Activated CD8-positive, alpha-beta memory T cell treated with anti-CD3 and anti-CD28 coated beads, Interleukin-2, amount 50 U/mL, for 24 hours (primary cell): ENCODE data around the gene PPP1R12A.
"Not testable (repeated sequence)": the region's sequence is repeated elsewhere in the genome, so short reads cannot be mapped to it uniquely, and the experiment has no call there.

Experiments used
- DNase-seq: peaks from one replicate; pipeline ENCODE4 v3.0.0-alpha.2; 2020; ENCODE audit errors: extremely low read depth

Gene PPP1R12A

DNA sequence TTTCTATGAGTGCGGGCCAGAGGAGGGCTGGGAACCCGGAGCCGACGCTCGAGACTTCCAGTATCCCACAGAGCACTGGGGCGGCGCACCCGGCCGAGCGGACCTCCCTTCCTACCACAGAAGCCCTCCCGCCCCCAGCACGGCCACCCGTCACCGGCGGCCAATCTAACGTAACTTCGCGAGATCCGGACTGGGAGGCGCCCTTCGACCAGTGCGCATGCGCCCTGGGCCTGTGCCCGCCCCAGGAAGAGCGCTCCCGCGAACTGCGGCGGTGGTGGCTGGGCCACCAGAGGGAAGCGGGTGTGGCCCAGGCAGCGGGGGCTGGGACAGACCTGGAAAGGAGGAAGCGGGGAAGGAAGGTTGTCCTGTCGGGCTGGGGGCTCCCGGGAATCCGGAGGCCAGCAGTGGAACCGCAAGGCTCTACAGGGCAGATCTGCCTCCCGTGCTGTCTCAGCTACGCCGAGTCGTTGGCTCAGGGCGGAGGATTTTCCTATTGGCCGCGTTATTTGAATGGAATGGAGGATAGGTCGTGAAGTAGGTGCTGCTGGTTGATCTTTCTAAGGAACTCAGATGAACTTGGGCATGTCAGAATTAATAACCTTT lies at the start of gene PPP1R12A:
TSS of gene PPP1R12A (minus strand) at position 77 of the 603 bp plus-strand sequence. CDS start 166 bp downstream, outside the sequence.
- peak; percentile 91 for DNase-seq

DNA sequence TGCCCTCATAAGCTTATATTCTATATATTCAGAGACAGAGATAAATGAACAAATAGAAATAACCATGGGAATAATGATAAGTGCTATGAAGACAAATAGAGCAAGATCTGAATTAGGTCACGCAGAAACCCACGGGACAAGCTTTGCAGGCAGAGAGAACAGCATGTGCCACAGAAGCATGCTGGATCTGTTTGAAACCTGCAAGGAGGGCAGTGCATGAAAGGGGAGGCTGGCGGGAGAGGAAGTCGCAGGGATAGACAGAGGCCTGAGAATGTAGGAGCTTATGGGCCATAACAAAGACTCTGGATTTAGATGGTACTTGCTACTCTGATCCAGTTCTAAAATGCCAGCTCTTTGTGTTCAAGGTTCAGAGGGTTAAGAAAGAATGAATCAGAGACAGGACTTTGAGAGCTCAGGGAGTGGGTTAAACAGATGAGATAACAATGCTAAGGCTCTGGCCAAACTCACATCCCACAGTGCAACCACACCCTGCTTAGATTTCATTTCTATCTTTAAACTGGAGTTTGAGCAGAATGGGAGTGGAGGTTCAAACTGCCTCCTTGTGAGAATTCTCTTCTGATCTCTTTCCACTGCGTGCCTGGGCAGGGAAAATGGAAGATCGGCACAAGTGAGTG lies 49.2 kb upstream of the PPP1R12A start:
- DNase-seq = no peak

DNA sequence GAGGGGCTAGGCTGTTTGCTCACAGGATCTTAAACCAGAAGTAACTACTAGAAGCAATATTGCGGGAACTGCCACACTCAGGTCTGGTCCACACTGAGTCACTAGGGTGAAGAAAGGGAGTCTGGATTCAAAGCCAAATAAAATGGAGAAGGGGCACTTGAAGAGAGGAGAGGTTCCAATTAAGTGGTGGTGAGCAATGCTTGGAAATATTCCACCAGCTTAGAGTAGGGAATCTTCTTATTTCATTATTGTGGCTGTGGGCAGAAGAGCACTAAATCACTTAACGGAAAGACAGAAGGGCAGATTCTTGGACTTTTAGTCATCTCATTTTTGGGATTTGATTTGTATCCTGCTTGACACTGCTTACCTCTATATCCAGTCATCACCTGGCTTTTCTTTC lies 48.6 kb upstream of the PPP1R12A start:
- no peak for DNase-seq

DNA sequence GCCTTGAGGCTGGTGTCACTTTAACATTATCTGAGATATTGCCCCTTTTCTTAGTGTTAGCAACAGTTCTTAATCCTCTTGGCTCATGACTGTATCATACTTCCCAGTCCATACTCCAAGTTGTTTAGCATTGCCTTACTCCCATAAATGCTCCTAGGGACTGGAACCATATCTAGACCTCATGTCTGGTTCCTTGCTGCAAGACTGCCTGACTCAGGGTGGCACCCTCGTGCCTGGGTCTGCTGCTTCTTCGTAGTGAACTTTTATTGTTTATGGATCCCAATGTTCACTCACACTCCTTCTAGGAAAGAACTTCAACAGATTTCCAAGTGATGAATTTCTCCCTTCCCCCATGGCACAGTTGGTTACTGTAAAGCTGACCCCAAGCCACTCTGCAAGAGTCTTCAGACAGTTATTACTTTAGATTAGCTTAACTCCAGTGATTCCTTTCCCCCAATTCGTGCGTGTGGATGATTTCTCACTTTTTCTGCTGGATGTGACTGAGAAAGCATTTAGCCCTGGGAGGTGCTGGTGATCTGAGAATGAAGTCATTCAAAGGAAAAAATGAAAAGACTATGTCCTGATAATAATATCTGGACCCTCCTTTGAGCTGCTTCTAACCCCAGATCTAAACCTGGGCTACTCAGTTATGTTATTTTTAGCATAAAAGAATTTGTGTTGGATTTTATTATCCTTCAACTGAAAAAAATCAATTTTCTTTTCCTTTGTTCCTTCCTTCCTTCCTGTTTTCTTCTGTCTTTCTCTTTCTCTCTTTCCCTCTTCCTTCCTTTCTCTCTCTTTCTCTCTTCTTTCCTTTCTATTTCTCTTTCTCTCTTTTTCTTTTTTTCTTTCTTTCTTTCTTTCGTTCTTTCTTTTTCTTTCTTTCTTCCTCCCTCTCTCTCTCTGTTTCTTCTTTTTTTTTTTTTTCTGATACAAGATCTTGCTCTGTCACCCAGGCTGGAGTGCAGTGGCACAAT lies 47.5 kb upstream of the PPP1R12A start:
- no peak for DNase-seq

DNA sequence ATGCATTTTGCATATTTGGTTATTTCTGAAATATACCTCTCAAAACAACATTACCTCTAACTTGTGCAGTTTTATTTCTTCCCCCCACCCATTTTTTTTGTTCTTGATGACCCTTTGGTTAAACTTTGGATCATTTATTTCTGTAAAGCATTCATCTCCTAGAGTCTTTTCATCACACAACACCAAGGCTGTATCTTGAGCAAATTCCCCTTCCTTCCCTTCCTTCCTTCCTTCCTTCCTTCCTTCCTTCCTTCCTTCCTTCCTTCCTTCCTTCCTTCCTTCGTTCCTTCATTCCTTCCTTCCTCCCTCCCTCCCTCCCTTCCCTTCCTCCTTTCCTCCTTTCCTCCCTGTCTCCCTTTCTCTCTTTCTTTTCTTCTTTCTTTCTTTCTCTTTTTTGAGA lies 43.8 kb upstream of the PPP1R12A start:
- DNase-seq = no peak

DNA sequence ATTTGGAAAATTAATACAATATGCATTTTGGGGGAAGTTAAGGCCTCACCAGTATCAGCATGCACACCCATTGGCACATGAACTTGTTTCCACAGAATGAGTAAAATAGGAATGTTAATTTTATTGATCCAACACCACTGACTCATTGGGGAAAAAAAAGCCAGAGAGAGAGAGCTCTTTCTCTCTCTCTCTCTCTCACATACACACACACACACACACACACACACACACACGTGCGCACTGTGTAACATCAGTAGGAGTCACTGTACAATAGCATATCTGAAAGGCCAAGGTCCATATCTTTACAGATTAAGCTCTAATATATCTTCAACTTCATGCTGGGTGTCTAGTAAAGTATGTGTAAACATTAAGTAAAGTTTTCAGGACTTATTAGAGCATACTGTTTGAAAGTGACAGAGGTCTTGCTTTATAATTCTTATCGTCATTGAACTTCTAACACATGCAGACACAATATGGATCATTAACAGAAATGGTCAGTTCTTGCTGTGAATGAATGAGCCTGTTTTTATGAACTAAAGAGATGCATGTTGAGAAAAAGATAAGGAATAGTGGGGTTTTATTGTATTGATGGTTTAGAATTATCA lies 43.1 kb upstream of the PPP1R12A start:
- not testable (repeated sequence) for DNase-seq

DNA sequence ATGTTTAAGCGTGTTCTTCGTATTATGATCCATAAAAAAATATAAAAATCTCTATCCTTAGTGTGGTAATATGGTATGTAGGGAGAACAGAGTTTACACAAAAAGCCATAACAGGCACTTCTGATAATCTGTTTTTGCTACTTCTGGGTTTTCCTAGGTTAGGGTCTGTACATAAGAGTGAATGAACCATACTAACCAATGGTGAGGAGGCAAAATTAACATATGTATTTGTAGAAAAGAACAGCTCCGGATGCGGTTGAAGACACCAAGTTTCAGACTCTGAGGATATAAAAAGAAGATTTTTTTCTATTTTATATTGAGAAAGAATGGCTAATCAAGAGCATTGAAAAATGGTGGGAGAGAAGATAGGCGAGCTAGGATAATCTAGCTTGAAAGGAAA lies 40.2 kb upstream of the PPP1R12A start:
- DNase-seq = no peak

DNA sequence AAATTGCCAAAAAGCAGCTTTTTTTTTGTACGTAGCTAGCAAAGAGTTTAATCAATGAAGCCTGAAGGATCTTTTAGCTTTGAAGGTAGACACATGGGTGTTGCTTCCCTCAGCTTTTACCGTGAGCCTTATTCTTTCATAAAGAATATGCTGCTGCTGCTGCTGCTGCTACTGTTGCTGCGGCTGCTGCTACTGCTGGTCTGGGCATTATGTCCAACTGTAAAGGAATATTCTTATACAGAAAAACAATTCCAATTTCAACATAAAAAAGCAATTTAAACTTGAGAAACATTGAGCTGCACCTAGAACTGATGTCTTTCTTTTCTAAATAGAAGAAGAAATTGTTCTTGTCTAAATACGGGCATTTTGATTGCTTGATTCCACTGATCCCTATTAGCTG lies 38.9 kb upstream of the PPP1R12A start:
- no peak for DNase-seq

DNA sequence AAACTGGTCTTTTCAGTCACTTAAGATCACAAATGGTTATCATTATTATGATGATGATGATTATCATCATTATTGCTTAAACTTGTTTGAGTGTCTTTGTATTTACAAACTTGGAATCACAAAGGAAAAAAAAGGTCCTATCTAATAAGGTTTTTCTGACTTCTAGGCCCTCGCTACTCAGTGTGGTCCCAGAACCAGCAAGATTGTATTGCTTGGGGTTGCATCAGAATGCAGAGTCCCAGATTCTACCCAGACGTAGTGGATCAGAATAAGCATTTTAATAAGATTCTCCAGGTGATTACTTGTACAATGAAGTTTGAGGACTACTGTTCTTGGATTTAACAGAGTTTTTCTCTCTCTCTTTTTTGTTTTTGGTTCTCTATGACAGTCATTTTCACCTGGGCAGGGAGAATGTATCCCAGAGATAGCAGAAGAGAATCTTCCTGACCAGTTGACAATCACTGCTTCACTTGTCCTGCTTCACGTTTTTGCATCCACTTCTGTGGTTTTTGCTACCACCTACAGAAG lies 29.3 kb upstream of the PPP1R12A start:
- DNase-seq = no peak

DNA sequence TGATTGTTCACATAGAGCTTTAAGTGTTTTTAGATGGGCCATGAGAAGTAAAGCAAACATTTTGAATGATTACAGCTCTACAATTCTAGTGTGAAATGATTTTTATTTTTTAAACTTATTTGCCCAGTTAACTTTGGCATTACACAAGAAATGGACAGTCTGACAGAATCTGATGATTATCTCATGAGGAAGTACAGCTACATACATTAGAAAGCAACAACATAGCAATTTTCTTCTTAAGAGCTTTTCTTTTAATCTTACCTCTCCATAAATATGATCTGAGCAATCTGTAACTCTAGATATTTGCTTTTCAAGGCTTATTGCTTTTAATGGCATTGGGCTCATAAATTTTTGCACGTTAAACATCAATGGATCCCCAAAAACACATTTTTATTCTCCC lies 26.5 kb upstream of the PPP1R12A start:
- DNase-seq = no peak

DNA sequence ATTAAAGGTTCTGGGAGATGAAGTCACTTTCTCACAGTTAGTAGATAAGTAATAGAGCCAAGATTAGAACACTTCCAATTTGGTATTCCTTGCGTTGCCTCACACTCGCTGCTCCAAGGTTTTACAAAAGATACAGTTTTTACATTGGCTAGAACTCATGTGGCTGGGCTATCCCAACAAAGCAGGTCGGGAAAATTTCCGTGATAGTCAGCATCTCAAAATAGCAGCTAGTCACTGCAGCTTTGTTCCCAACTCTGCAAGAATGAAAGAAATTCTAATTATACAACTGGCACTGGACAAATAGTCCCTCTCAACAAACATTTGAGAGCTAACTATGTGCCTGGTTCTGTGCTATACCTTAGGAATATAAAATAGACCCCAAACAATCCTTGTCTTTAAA lies 24.6 kb upstream of the PPP1R12A start:
- DNase-seq = no peak

DNA sequence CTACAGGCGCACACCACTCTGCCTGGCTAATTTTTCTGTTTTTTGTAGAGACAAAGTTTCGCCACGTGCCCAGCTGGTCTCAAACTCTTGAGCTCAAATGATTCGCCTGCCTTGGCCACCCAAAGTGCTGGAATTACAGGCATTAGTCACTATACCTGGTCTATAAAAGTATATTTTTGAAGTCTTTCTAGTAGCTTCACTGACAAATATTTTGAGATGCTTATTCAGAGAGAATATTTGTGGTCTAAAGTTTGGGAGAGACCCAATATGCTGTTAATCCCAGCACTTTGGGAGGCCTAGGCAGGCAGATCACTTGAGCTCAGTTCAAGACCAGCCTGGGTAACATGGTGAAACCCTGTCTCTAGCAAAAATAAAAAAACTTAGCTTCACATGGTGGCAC lies 22.0 kb upstream of the PPP1R12A start:
- DNase-seq = no peak

DNA sequence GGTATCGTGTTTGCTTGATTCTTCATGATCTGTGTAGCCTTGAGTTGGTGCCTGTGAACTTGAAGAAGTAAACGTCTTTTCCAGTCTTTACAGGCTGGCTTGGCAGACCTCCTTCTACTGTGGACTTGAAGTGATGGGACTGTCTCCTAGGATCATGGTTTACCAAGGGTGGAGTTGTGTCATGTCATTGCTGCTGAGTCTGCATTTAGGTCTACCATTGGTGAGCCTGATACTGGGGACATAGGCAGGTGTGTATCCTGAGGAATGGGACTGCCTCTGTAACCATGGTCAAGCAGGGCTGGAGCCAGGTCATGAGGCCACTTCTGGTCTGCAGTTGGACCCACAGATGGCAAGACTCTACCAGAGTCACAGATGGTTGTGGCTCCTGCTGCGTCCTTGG lies 20.7 kb upstream of the PPP1R12A start:
- no peak for DNase-seq

DNA sequence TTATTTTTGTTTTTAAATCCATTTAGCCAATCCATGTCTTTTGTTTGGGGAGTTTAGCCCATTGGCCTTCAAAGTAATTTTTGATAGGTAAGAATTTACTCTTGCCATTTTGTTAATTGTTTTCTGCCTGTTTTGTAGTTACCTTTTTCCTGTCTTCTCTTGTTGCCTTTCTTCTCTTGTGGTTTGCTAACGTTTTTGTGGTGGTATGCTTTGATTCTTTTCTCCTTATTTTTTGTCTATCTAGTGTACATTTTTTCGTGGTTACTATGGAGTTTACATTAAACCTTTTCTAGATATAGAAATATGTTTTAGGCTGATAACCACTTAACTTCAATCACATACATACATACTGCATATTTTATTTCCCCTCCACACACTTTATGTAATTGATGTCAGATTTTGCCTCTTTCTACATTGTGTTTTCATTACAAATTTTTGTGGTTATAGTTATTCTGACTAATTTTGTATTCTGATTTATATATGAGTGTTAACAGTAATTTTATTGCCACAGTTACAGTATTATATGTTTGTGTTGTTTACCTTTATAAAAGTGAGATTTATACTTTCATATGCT lies 19.2 kb upstream of the PPP1R12A start:
- DNase-seq = no peak

DNA sequence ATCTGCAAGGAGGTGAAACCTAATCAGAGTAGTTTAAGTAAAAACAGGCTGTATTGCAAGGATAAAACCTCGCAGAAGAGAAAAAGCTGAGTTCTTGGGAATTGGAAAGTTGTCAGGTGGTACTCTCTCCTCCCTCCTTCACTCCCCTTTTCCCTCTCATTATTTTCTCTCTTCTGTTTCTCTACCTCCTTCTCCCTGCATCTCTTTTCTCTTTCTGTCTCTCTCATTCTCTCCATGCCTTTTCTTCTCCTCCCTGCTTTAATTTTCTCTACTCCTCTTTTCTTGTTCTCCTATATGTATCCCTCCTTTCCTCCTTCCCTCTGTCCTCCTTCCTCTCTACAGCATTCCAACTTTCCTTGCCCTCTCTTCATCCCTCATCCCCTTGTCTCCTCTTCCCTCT lies 14.2 kb upstream of the PPP1R12A start:
- no peak for DNase-seq

DNA sequence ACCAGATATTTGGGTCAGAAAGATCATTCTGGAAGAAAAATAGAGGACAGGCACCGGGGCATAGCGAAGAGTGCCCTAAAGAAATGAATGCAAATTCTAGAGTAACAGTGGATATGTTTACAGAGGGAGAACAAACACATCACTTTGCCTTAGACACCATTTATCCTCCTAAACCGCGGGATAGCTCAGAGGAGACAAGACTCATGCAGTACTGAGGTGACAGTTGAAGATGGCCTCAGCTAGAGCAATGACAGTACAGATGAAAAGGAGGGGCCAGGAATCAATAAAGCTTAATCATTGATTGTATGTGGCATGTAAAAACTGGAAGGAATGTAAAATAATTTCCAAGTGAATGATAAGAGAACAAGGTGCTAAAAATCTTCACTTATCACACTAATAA lies 10.5 kb upstream of the PPP1R12A start:
- no peak for DNase-seq

DNA sequence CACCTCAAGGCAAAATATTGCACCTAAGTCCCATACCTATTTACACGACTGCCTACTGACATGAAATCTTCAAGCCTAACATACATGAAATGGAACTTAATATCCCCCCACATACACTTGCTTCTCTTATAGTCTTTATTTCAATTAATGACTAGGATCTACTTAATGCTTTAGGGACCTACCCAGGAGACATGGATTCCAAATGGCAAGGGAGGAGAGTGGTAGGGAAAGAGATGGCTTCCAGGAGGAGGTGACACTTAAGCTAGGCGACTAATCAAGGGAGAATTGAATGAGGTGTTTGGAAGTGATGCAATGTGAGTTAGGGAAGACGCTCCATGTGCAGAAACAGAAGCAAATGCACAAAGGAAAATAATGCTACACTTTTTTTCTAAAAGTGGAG lies 9.7 kb upstream of the PPP1R12A start:
- no peak for DNase-seq

DNA sequence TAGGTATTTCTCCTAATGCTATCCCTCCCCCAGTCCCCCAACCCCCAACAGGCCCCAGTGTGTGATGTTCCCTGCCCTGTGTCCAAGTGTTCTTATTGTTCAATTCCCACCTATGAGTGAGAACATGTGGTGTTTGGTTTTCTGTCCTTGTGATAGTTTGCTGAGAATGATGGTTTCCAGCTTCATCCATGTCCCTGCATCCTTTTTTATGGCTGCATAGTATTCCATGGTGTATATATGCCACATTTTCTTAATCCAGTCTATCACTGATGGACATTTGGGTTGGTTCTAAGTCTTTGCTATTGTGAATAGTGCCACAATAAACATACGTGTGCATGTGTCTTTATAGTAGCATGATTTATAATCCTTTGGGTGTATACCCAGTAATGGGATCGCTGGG lies 7.9 kb upstream of the PPP1R12A start:
- not testable (repeated sequence) for DNase-seq

DNA sequence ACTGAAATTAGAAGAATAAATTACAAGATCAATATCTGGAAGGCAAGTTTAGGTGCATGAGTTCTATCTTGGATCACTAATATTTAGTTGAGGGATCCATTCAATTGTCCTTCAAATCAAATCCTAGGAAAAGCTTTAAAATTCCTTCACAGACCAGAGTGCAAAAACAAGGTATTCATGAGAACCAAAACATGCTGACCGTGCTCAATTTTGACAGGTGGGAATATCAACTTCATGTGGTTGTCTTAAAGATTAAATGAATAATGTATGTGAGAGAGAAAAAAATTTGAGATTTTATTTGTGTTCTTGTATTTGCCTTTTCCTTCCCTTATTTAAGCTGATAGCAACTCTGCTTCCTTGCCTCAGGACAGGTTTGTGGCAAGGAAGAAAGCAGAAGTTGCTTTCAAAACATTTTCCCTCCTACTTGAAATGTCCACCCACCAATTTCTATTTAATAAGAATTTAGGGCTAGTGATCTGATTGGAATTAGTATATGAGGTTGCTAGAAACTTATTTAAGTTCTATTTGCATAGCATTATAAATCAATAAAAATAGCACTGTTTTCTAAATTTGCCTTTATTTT lies 4.9 kb upstream of the PPP1R12A start:
- no peak for DNase-seq

DNA sequence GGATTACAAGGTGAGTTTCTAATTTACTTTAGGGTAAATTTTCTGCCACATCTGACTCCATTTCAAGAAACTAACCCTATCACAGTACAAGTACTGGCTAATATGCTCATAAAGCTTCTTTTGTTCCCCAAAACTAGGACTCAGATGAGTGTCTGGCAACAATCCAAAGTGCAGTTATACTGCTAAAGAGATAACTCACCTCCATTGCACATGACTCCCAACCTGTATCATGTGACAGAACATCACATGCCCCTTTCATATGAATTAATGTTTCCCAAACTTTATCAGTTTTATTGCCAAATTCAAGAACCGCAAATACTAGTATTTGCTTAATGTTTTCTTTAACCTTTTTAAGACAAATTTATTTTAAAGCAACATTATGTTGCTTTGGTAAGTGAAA lies 3.9 kb upstream of the PPP1R12A start:
- DNase-seq = no peak

DNA sequence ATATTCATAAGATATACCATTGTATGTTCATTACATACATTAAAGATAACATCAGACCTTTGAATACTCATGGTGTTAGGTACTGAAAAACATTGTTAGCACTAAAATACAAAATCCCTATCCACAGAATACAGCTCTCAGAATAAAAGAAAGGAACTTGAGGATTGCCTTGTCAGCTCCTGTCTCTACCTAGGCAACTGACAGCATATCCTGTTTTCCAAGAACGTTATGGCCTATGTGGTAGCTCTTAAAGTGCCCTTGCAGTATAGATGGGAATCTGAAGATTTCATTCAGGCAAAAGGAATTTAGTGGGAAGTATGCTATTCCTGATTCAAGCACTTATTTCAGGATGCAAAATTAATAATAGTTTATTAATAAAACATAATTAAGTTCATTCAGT lies 1.8 kb upstream of the PPP1R12A start:
- no peak for DNase-seq
